Caco-2 (cell line): Measurements from ENCODE around the gene PCNX1. TPM values are rescaled to one million over a fixed set of nuclear protein-coding genes. Genes with fewer than 3 reads are reported as not detected.

Experiments used
- BruUV-seq: library from RNA; stranded (reverse); fragments of 400-500 nt; replicated peaks from 2 replicates; lab custom pipeline; 2021; lab: Mats Ljungman, UMichigan
- CTCF ChIA-PET: fragments of 300-600 bp; sonication (Branson Sonifier 250); formaldehyde crosslinking; loops from one replicate; lab custom pipeline; 2022; ENCODE audit warnings: antibody characterized with exemption; lab: Charles Lee
- POLR2A ChIA-PET: fragments of 300-600 bp; sonication (Branson Sonifier 250); formaldehyde crosslinking; loops from one replicate; lab custom pipeline; 2022; ENCODE audit warnings: antibody characterized with exemption; lab: Charles Lee
- DNase-seq, 2 experiments: peaks; one replicate each; pipeline versions ENCODE4 v3.0.0 to v3.0.0-alpha.2; 2020 to 2022
- H3K27me3 ChIP-seq: replicated peaks from 2 replicates; pipeline ENCODE4 v1.6.0; 2011; ENCODE audit warnings: low read length; ENCODE audit not compliant: control insufficient read depth, insufficient read depth
- H3K36me3 ChIP-seq: 2 replicates; pipeline ENCODE4 v1.5.1; 2011; ENCODE audit warnings: low read length; ENCODE audit not compliant: control insufficient read depth, insufficient read depth
- H3K4me1 ChIP-seq: fragments of 250-450 bp; sonication (Bioruptor Pico); 2 replicates; pipeline ENCODE4 v1.5.1; 2020; ENCODE audit warnings: mild to moderate bottlenecking
- H3K4me3 ChIP-seq: 2 replicates; pipeline ENCODE4 v1.5.1; 2011; ENCODE audit warnings: low read depth, mild to moderate bottlenecking, control low read depth, low read length
- H3K9me3 ChIP-seq: fragments of 250-450 bp; sonication (Bioruptor Pico); 2 replicates; pipeline ENCODE4 v1.5.1; 2020; ENCODE audit warnings: mild to moderate bottlenecking, moderate library complexity
- H3K27ac Mint-ChIP-seq: one replicate; pipeline ENCODE4 v1.8.0; 2022; ENCODE audit warnings: mixed read lengths; ENCODE audit not compliant: unreplicated experiment
- H3K27me3 Mint-ChIP-seq: one replicate; pipeline ENCODE4 v1.8.0; 2022; ENCODE audit warnings: mixed read lengths; ENCODE audit not compliant: insufficient read depth, unreplicated experiment
- H3K36me3 Mint-ChIP-seq: one replicate; pipeline ENCODE4 v1.8.0; 2022; ENCODE audit warnings: mild to moderate bottlenecking, mixed read lengths; ENCODE audit not compliant: insufficient read depth, unreplicated experiment
- H3K4me1 Mint-ChIP-seq: one replicate; pipeline ENCODE4 v1.8.0; 2022; ENCODE audit warnings: low read depth, mixed read lengths; ENCODE audit not compliant: unreplicated experiment
- H3K4me3 Mint-ChIP-seq: one replicate; pipeline ENCODE4 v1.8.0; 2022; ENCODE audit warnings: mild to moderate bottlenecking, moderate library complexity, mixed read lengths; ENCODE audit not compliant: unreplicated experiment
- H3K9me3 Mint-ChIP-seq: one replicate; pipeline ENCODE4 v1.8.0; 2022; ENCODE audit warnings: mixed read lengths; ENCODE audit not compliant: unreplicated experiment
- CTCF ChIP-seq, 2 experiments: fragments of 200-600 bp in 1 of 2; IDR thresholded peaks; 1 replicate in 1 of 2; 2 replicates in 1 of 2; pipeline versions ENCODE4 v1.5.1 to v1.8.0; 2011 to 2022; ENCODE audit warnings: antibody characterized with exemption in 1 of 2, control low read depth in 1 of 2, inconsistent platforms in 1 of 2, low read depth in 1 of 2, low read length in 1 of 2, mild to moderate bottlenecking in 1 of 2, moderate library complexity in 1 of 2; ENCODE audit not compliant: insufficient read depth in 1 of 2, severe bottlenecking in 1 of 2, unreplicated experiment in 1 of 2
- intact Hi-C: fragments of 100-400 bp; cut with micrococcal nuclease; formaldehyde crosslinking; loops from one replicate; pipeline ENCODE4 v1.10.0; 2022; ENCODE audit not compliant: unreplicated experiment
- total RNA-seq: library from RNA; stranded (reverse); gene quantifications from 2 replicates; pipeline ENCODE4 v1.2.3, GENCODE V29; 2022

Gene PCNX1
- total RNA-seq, 1 experiment from 2014 or later, result 29.0 TPM

- CTCF ChIA-PET, result interaction anchor here (1.3 kb wide), 1 partner anchor 14 kb away, joined by 8 read pairs; the partner anchor contains the start of gene PCNX1
- POLR2A ChIA-PET, result no interaction called here
- intact Hi-C loops, result no loop called here
These were observed 14.0 kb upstream of the PCNX1 start for GRCh38 chr14:70893062-70893845.

GRCh38 chr14:70893858-70894291, 13.4 kb upstream of the PCNX1 start:
- Mint-ChIP-seq H3K27ac (no peak overlapping the region), H3K27me3 (peaks cover 5% of the 10 kb centered on the region), H3K4me1 (peaks cover 15% of the 10 kb centered on the region), H3K4me3 (no peak overlapping the region), H3K36me3 (no peaks in the 10 kb centered on the region), H3K9me3 (no peaks in the 10 kb centered on the region)
- ChIA-PET CTCF (interaction anchor here (1.3 kb wide), 1 partner anchor 13 kb away, joined by 8 read pairs; the partner anchor contains the start of gene PCNX1), POLR2A (no interaction called here)
- TF ChIP-seq CTCF (IDR thresholded peaks at IDR 0.05; ENCODE audit: insufficient read depth in 1 of 2, low read depth in 1 of 2, low read length in 1 of 2, severe bottlenecking in 1 of 2, unreplicated experiment in 1 of 2), result no peak
- Histone ChIP-seq H3K4me3 (no peak overlapping the region), H3K9me3 (no peaks in the 10 kb centered on the region), H3K27me3 (no peaks in the 10 kb centered on the region), H3K36me3 (no peaks in the 10 kb centered on the region), H3K4me1 (no peaks in the 10 kb centered on the region)
- no TSS peak for BruUV-seq
- intact Hi-C loops, result no loop called here
- no peak for DNase-seq

More at GRCh38 chr14:70893062-70893845, 14.0 kb upstream of the PCNX1 start:
- no peak for TF ChIP-seq CTCF (IDR thresholded peaks at IDR 0.05; ENCODE audit: insufficient read depth in 1 of 2, low read depth in 1 of 2, low read length in 1 of 2, severe bottlenecking in 1 of 2, unreplicated experiment in 1 of 2)
- no peaks in the 10 kb centered on the region for H3K9me3 Mint-ChIP-seq
- peaks cover 5% of the 10 kb centered on the region for H3K27me3 Mint-ChIP-seq
- peaks cover 12% of the 10 kb centered on the region for H3K4me1 Mint-ChIP-seq
- DNase-seq, result no peak
- BruUV-seq, result no TSS peak
- H3K4me3 ChIP-seq, result no peak overlapping the region
- no peaks in the 10 kb centered on the region for H3K9me3 ChIP-seq
- H3K4me1 ChIP-seq, result no peaks in the 10 kb centered on the region
- no peaks in the 10 kb centered on the region for H3K27me3 ChIP-seq
- no peaks in the 10 kb centered on the region for H3K36me3 ChIP-seq
- no peaks in the 10 kb centered on the region for H3K36me3 Mint-ChIP-seq
- no peak overlapping the region for H3K27ac Mint-ChIP-seq
- H3K4me3 Mint-ChIP-seq, result no peak overlapping the region

GRCh38 chr14:70894868-70895267, 12.4 kb upstream of the PCNX1 start:
- Mint-ChIP-seq H3K27me3 (peaks cover 5% of the 10 kb centered on the region), H3K27ac (no peak overlapping the region), H3K4me3 (no peak overlapping the region), H3K9me3 (no peaks in the 10 kb centered on the region), H3K36me3 (no peaks in the 10 kb centered on the region), H3K4me1 (peaks cover 15% of the 10 kb centered on the region)
- Histone ChIP-seq H3K27me3 (no peaks in the 10 kb centered on the region), H3K4me1 (no peaks in the 10 kb centered on the region), H3K4me3 (no peak overlapping the region), H3K9me3 (no peaks in the 10 kb centered on the region), H3K36me3 (no peaks in the 10 kb centered on the region)
- ChIA-PET POLR2A (no interaction called here), CTCF (interaction anchor here (1.3 kb wide), 1 partner anchor 12 kb away, joined by 8 read pairs; the partner anchor contains the start of gene PCNX1)
- intact Hi-C loops, result no loop called here
- no peak for DNase-seq
- BruUV-seq, result no TSS peak
- TF ChIP-seq CTCF (IDR thresholded peaks at IDR 0.05; ENCODE audit: insufficient read depth in 1 of 2, low read depth in 1 of 2, low read length in 1 of 2, severe bottlenecking in 1 of 2, unreplicated experiment in 1 of 2), result no peak
